Caco-2 (cell line): Measurements from ENCODE around the gene DBH. TPM values are rescaled to one million over a fixed set of nuclear protein-coding genes. Genes with fewer than 3 reads are reported as not detected.

Source experiments
- BruUV-seq: library from RNA; stranded (reverse); fragments of 400-500 nt; replicated peaks from 2 replicates; lab custom pipeline; 2021; lab: Mats Ljungman, UMichigan
- CTCF ChIA-PET: fragments of 300-600 bp; sonication (Branson Sonifier 250); formaldehyde crosslinking; loops from one replicate; lab custom pipeline; 2022; ENCODE audit warnings: antibody characterized with exemption; lab: Charles Lee
- POLR2A ChIA-PET: fragments of 300-600 bp; sonication (Branson Sonifier 250); formaldehyde crosslinking; loops from one replicate; lab custom pipeline; 2022; ENCODE audit warnings: antibody characterized with exemption; lab: Charles Lee
- DNase-seq, 2 experiments: peaks; one replicate each; pipeline versions ENCODE4 v3.0.0 to v3.0.0-alpha.2; 2020 to 2022
- H3K27me3 ChIP-seq: replicated peaks from 2 replicates; pipeline ENCODE4 v1.6.0; 2011; ENCODE audit warnings: low read length; ENCODE audit not compliant: control insufficient read depth, insufficient read depth
- H3K36me3 ChIP-seq: 2 replicates; pipeline ENCODE4 v1.5.1; 2011; ENCODE audit warnings: low read length; ENCODE audit not compliant: control insufficient read depth, insufficient read depth
- H3K4me1 ChIP-seq: fragments of 250-450 bp; sonication (Bioruptor Pico); 2 replicates; pipeline ENCODE4 v1.5.1; 2020; ENCODE audit warnings: mild to moderate bottlenecking
- H3K4me3 ChIP-seq: 2 replicates; pipeline ENCODE4 v1.5.1; 2011; ENCODE audit warnings: low read depth, mild to moderate bottlenecking, control low read depth, low read length
- H3K9me3 ChIP-seq: fragments of 250-450 bp; sonication (Bioruptor Pico); 2 replicates; pipeline ENCODE4 v1.5.1; 2020; ENCODE audit warnings: mild to moderate bottlenecking, moderate library complexity
- H3K27ac Mint-ChIP-seq: one replicate; pipeline ENCODE4 v1.8.0; 2022; ENCODE audit warnings: mixed read lengths; ENCODE audit not compliant: unreplicated experiment
- H3K27me3 Mint-ChIP-seq: one replicate; pipeline ENCODE4 v1.8.0; 2022; ENCODE audit warnings: mixed read lengths; ENCODE audit not compliant: insufficient read depth, unreplicated experiment
- H3K36me3 Mint-ChIP-seq: one replicate; pipeline ENCODE4 v1.8.0; 2022; ENCODE audit warnings: mild to moderate bottlenecking, mixed read lengths; ENCODE audit not compliant: insufficient read depth, unreplicated experiment
- H3K4me1 Mint-ChIP-seq: one replicate; pipeline ENCODE4 v1.8.0; 2022; ENCODE audit warnings: low read depth, mixed read lengths; ENCODE audit not compliant: unreplicated experiment
- H3K4me3 Mint-ChIP-seq: one replicate; pipeline ENCODE4 v1.8.0; 2022; ENCODE audit warnings: mild to moderate bottlenecking, moderate library complexity, mixed read lengths; ENCODE audit not compliant: unreplicated experiment
- H3K9me3 Mint-ChIP-seq: one replicate; pipeline ENCODE4 v1.8.0; 2022; ENCODE audit warnings: mixed read lengths; ENCODE audit not compliant: unreplicated experiment
- CTCF ChIP-seq, 2 experiments: fragments of 200-600 bp in 1 of 2; IDR thresholded peaks; 1 replicate in 1 of 2; 2 replicates in 1 of 2; pipeline versions ENCODE4 v1.5.1 to v1.8.0; 2011 to 2022; ENCODE audit warnings: antibody characterized with exemption in 1 of 2, control low read depth in 1 of 2, inconsistent platforms in 1 of 2, low read depth in 1 of 2, low read length in 1 of 2, mild to moderate bottlenecking in 1 of 2, moderate library complexity in 1 of 2; ENCODE audit not compliant: insufficient read depth in 1 of 2, severe bottlenecking in 1 of 2, unreplicated experiment in 1 of 2
- intact Hi-C: fragments of 100-400 bp; cut with micrococcal nuclease; formaldehyde crosslinking; loops from one replicate; pipeline ENCODE4 v1.10.0; 2022; ENCODE audit not compliant: unreplicated experiment
- total RNA-seq: library from RNA; stranded (reverse); gene quantifications from 2 replicates; pipeline ENCODE4 v1.2.3, GENCODE V29; 2022

Gene DBH
- total RNA-seq, 1 experiment from 2014 or later, result not detected

GRCh38 chr9:133614678-133615077 lies 21.5 kb upstream of the DBH start:
- no peak overlapping the region for H3K4me3 ChIP-seq
- Mint-ChIP-seq H3K4me3 (no peak overlapping the region), H3K36me3 (no peaks in the 10 kb centered on the region), H3K27me3 (peaks cover 21% of the 10 kb centered on the region), H3K4me1 (no peaks in the 10 kb centered on the region), H3K27ac (no peak overlapping the region), H3K9me3 (no peaks in the 10 kb centered on the region)
- intact Hi-C loops, result no loop called here
- no TSS peak for BruUV-seq
- ChIA-PET POLR2A (no interaction called here), CTCF (no interaction called here)
- no peaks in the 10 kb centered on the region; the same call in 1 of the 2 replicates for H3K27me3 ChIP-seq
- DNase-seq, result no peak
- no peaks in the 10 kb centered on the region for H3K4me1 ChIP-seq
- TF ChIP-seq CTCF (IDR thresholded peaks at IDR 0.05; ENCODE audit: insufficient read depth in 1 of 2, low read depth in 1 of 2, low read length in 1 of 2, severe bottlenecking in 1 of 2, unreplicated experiment in 1 of 2), result no peak
- no peaks in the 10 kb centered on the region for H3K9me3 ChIP-seq
- no peaks in the 10 kb centered on the region for H3K36me3 ChIP-seq

- Histone ChIP-seq H3K4me3 (no peak overlapping the region), H3K9me3 (no peaks in the 10 kb centered on the region), H3K36me3 (no peaks in the 10 kb centered on the region), H3K4me1 (no peaks in the 10 kb centered on the region), H3K27me3 (no peaks in the 10 kb centered on the region; the same call in 1 of the 2 replicates)
- Mint-ChIP-seq H3K4me1 (no peaks in the 10 kb centered on the region), H3K4me3 (no peak overlapping the region), H3K36me3 (no peaks in the 10 kb centered on the region), H3K9me3 (no peaks in the 10 kb centered on the region), H3K27ac (no peak overlapping the region), H3K27me3 (peaks cover 20% of the 10 kb centered on the region)
- DNase-seq, result no peak
- CTCF ChIA-PET, result no interaction called here
- TF ChIP-seq CTCF (IDR thresholded peaks at IDR 0.05; ENCODE audit: insufficient read depth in 1 of 2, low read depth in 1 of 2, low read length in 1 of 2, severe bottlenecking in 1 of 2, unreplicated experiment in 1 of 2), result no peak
- POLR2A ChIA-PET, result no interaction called here
- intact Hi-C loops, result no loop called here
- BruUV-seq, result no TSS peak
Observed at GRCh38 chr9:133615186-133615585, 21.0 kb upstream of the DBH start.

GRCh38 chr9:133615606-133616188 lies 20.5 kb upstream of the DBH start:
- no TSS peak for BruUV-seq
- H3K36me3 ChIP-seq, result no peaks in the 10 kb centered on the region

More at GRCh38 chr9:133615606-133616188, 20.5 kb upstream of the DBH start:
- intact Hi-C loops, result no loop called here
- no peaks in the 10 kb centered on the region for H3K4me1 Mint-ChIP-seq
- no peaks in the 10 kb centered on the region for H3K36me3 Mint-ChIP-seq
- Histone ChIP-seq H3K4me3 (no peak overlapping the region), H3K9me3 (no peaks in the 10 kb centered on the region), H3K4me1 (no peaks in the 10 kb centered on the region), H3K27me3 (no peaks in the 10 kb centered on the region; the same call in 1 of the 2 replicates)
- no peak overlapping the region for H3K4me3 Mint-ChIP-seq
- H3K27ac Mint-ChIP-seq, result no peak overlapping the region
- ChIA-PET CTCF (no interaction called here), POLR2A (no interaction called here)
- peaks cover 20% of the 10 kb centered on the region for H3K27me3 Mint-ChIP-seq
- DNase-seq, result no peak
- no peak for TF ChIP-seq CTCF (IDR thresholded peaks at IDR 0.05; ENCODE audit: insufficient read depth in 1 of 2, low read depth in 1 of 2, low read length in 1 of 2, severe bottlenecking in 1 of 2, unreplicated experiment in 1 of 2)
- H3K9me3 Mint-ChIP-seq, result no peaks in the 10 kb centered on the region
